GM21526 (cell line): ENCODE data around the gene KANTR.
"Not testable (repeated sequence)": the region's sequence is repeated elsewhere in the genome, so short reads cannot be mapped to it uniquely, and the experiment has no call there.

Experiments used
- ATAC-seq: cut with Tn5 transposase; IDR thresholded peaks from one replicate; pipeline ENCODE4 v1.9.1; 2021; ENCODE audit warnings: moderate library complexity; ENCODE audit not compliant: unreplicated experiment, low FRiP score

The KANTR gene

DNA sequence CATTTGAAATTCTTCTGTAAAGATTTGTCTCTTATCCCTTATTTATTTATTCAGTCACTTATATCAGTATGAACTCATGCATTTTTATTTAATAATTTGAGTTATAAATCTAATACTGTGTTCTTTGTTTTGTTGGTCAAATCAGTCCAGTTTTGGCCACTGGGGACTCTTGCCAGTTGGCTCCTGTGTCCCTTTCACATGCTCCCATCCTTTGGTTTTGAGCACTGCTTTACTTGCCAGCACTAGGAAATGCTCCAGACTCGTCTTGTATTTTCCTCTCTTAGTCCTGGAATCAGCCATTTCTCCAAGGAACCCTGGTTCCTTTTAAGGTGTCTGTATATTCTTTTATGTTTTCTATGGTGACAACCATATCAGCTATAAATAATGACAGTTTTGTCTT is 28.1 kb downstream of the KANTR start:
- ATAC-seq, result no peak

GRCh38 chrX:53125506-53125905 is 31.6 kb downstream of the KANTR start:
- no peak for ATAC-seq

- no peak for ATAC-seq
These were observed 32.4 kb downstream of the KANTR start for GRCh38 chrX:53126377-53126776.

DNA sequence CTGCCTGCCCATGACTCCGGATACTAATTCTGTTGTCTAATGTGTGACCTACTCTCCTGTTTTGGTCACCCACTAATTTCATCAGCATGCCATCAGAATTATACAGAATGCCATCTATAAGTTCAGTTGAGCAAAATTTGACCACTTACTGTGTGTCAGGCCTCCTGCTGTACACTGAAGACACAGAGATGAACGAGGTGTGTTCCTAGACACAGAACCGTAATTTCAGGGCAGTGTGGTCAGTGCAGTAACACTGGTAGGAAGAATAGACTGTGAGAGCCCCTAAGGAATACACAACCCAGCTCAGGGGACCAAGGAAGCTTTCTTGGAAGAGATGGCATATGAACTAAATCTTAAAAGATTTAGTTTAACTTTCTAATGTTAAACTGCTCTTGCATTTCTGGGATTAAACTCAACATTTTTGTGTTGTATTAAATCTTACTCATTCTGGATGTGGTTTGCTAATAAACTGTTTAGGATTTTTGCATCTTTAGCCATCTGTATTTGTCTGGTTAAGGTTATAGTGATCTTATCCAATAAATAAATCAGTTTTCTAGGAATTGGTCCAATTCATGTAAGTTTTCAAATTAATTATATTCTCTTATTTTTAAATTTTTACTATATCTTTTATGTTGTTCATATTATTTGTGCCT is 34.3 kb downstream of the KANTR start:
- ATAC-seq, result no peak

DNA sequence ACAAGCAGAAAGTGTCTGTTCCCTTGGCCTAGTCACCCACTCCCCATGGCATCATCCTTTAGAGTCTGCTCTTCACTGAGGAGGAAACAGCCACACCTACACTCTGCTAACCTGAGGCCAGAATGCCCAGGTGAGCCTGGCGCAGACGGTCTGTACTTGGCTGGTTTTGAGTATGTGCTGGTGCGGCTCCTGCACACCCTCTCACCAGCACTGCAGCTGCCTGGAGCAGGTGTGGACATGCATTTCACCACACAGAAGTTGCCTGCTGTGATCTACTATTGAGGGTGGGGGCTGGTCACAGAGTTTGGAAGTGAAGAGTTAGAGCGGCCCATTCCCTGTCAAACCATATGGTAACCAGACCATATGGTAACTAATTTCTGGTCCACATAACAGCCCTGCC is 39.5 kb downstream of the KANTR start:
- no peak for ATAC-seq

- ATAC-seq, result no peak
These were observed 41.6 kb downstream of the KANTR start for GRCh38 chrX:53135581-53135980.

- no peak for ATAC-seq
These were observed 59.6 kb downstream of the KANTR start for GRCh38 chrX:53153581-53153980.

DNA sequence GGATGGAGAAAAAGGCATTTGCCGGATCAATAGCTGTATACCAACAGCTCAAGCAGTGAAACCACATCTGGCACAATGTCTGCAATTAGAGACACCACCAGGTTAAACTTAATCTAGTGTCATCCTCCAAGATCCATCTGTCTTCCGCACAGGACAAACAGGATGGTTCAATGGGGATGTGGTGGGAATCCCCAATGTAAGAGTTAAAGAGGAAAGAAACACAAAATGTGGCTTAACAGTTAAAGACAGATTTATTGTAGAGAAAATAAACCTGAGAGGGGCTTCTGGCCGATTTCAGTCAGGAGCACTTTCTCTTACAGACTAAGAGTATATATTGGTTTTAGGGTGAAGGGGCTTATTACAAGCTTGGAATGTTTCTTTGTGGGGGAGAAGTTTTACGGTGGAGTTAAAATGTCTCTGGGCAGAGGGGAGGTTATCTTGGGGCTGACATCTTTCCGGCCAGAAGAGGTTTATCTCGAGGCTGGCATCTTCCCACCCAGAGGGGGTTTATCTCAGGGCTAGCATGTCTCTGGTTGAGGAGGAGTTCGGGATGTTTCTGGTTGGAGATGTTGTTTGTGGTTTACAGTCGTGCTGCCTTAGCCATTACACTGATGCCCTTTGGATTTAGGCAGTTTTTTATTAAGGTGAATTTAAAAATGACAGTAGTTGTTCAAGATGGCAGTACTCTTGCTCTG is 61.7 kb downstream of the KANTR start:
- no peak for ATAC-seq

DNA sequence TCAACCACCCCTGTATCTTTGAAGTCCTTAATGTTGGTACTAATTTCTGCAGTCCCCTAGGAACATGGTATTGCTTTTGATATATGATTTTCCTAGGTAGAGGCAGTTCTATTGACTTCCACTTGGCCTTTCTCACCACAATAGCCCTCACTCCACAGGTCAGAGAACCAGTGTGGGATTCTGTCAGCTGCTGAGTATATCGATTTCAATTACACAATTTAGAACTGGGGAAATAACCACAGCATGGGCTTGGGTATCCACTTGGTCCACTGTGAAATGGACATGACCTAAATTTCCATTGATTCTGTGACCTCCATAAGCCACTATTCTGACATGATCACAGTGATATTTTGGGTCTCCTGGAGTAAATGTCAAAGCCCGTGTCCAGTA is 62.3 kb downstream of the KANTR start:
- ATAC-seq, result no peak

- no peak for ATAC-seq
These were observed 65.2 kb downstream of the KANTR start for GRCh38 chrX:53159184-53159583.

- ATAC-seq, result no peak
These were observed 66.5 kb downstream of the KANTR start for GRCh38 chrX:53160297-53160983.

DNA sequence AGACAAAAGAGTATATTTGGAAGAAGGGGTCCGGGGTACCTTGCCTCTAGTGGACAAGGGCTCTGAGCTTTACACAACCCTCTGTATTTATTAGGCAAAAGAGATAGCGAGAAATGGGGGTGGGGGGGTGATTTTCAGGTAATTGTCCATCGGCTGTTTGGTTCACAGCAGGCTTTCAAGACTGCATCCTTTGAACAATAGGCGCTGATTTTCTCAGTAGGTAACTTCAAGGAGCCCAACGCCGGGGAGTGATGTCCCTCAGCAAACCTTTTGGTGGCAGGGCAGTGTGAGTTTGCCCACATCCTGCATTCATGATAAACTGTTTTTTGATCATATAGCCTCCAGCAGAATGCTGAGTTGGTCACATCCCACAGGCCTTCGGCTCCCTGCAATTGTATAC is 69.5 kb downstream of the KANTR start:
- ATAC-seq, result no peak

GRCh38 chrX:53164566-53164965 is 70.6 kb downstream of the KANTR start:
- not testable (repeated sequence) for ATAC-seq

GRCh38 chrX:53166103-53166502 is 72.2 kb downstream of the KANTR start:
- ATAC-seq, result no peak

DNA sequence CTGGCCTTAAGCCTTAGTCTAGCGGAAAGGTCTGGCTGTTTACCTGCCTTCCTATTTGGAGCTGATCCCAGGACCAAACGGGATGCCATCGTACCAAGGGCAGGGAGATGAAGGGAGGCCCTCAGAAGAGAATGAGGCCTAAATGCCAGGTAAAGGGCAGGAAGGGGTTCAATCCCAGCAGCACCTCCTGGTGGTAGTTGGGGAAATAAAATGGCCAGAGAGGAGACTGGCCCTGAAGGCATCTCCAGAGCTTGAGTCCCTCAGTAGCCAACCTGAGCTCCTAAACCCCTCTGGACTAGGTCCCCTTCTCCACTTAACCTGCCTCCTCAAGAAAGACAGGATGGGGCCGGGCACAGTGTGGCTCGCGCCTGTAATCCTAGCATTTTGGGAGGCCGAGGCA is 77.4 kb downstream of the KANTR start:
- ATAC-seq, result no peak
